ENCODE measurements around the gene NOPCHAP1.

DNA sequence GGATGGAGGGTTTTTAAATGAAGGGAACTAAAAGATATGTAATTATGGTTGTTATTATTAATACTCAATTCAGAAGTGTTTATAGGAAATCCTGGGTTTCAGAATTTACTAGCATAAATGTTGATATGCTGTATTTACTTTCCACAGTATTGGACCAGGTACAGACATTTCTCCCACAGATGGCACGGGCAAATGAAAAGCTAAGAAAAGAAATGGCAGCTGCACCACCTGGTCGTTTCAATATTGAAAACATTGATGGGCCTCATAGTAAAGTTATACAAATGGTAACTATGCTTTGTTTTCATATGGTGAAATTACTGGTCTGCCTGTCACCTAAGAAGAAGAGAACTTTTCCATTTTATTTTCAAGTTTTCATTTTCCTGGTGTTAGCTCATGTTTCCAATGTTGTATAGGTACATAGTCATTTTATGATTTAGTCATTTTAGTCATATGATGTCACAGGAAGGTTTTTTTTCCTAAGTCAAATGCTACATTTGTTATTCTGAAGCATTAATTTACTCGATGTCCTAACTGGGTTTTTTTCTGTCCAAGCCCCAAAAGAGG lies 5.5 kb downstream of the NOPCHAP1 start:
- no peak for TF ChIP-seq POLR2A (IDR thresholded peaks at IDR 0.05)
- TF ChIP-seq, protein P1, sequence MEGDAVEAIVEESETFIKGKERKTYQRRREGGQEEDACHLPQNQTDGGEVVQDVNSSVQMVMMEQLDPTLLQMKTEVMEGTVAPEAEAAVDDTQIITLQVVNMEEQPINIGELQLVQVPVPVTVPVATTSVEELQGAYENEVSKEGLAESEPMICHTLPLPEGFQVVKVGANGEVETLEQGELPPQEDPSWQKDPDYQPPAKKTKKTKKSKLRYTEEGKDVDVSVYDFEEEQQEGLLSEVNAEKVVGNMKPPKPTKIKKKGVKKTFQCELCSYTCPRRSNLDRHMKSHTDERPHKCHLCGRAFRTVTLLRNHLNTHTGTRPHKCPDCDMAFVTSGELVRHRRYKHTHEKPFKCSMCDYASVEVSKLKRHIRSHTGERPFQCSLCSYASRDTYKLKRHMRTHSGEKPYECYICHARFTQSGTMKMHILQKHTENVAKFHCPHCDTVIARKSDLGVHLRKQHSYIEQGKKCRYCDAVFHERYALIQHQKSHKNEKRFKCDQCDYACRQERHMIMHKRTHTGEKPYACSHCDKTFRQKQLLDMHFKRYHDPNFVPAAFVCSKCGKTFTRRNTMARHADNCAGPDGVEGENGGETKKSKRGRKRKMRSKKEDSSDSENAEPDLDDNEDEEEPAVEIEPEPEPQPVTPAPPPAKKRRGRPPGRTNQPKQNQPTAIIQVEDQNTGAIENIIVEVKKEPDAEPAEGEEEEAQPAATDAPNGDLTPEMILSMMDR (IDR thresholded peaks at IDR 0.05), result no peak
